GM23338 (cell line): ENCODE data around the gene CCDC71L. TPM values are rescaled to one million over a fixed set of nuclear protein-coding genes. Genes with fewer than 3 reads are reported as not detected.

Experiments used
- ATAC-seq: fragments of 200-7000 bp; cut with Tn5 transposase; 3 replicates; pipeline ENCODE4 v1.9.1; 2020
- DNase-seq: peaks from one replicate; pipeline ENCODE4 v3.0.0-alpha.2; 2015; ENCODE audit warnings: low spot score
- H2AFZ ChIP-seq: fragments of 200-600 bp; sonication (generic); 2 replicates; pipeline ENCODE4 v1.8.0; 2016; ENCODE audit warnings: antibody characterized with exemption, mild to moderate bottlenecking, moderate library complexity
- H3F3A ChIP-seq: fragments of 200-600 bp; sonication (generic); replicated peaks from 2 replicates; pipeline ENCODE4 v1.8.0; 2017; ENCODE audit warnings: antibody characterized with exemption, mixed run types, low read depth
- H3K27ac ChIP-seq: fragments of 200-600 bp; sonication (generic); 2 replicates; pipeline ENCODE4 v1.6.1; 2016; ENCODE audit warnings: low read depth
- H3K27me3 ChIP-seq: fragments of 200-600 bp; sonication (generic); 2 replicates; pipeline ENCODE4 v1.8.0; 2016; ENCODE audit warnings: mild to moderate bottlenecking, mixed run types, moderate library complexity; ENCODE audit not compliant: insufficient read depth
- H3K36me3 ChIP-seq: fragments of 200-600 bp; sonication (generic); 2 replicates; pipeline ENCODE4 v1.8.0; 2016; ENCODE audit warnings: mild to moderate bottlenecking; ENCODE audit not compliant: insufficient read depth
- H3K4me1 ChIP-seq: fragments of 200-600 bp; sonication (generic); 2 replicates; pipeline ENCODE4 v1.8.0; 2016; ENCODE audit warnings: mild to moderate bottlenecking, moderate library complexity; ENCODE audit not compliant: insufficient read depth
- H3K4me2 ChIP-seq: fragments of 200-600 bp; sonication (generic); 2 replicates; pipeline ENCODE4 v1.7.1; 2017; ENCODE audit warnings: mixed run types
- H3K4me3 ChIP-seq: fragments of 200-600 bp; sonication (generic); 2 replicates; pipeline ENCODE4 v1.6.1; 2016; ENCODE audit warnings: mixed run types
- H3K79me2 ChIP-seq: fragments of 200-600 bp; sonication (generic); replicated peaks from 2 replicates; pipeline ENCODE4 v1.8.0; 2017; ENCODE audit warnings: mild to moderate bottlenecking; ENCODE audit not compliant: insufficient read depth
- H3K9me2 ChIP-seq: fragments of 200-600 bp; sonication (generic); 2 replicates; pipeline ENCODE4 v1.8.0; 2017; ENCODE audit not compliant: insufficient read depth
- H4K20me1 ChIP-seq: fragments of 200-600 bp; sonication (generic); replicated peaks from 2 replicates; pipeline ENCODE4 v1.8.0; 2017; ENCODE audit warnings: mild to moderate bottlenecking; ENCODE audit not compliant: insufficient read depth
- H3K27ac Mint-ChIP-seq: 2 replicates; pipeline ENCODE4 v1.8.0; 2020; ENCODE audit warnings: inconsistent platforms, mild to moderate bottlenecking, moderate library complexity, mixed read lengths
- H3K27me3 Mint-ChIP-seq: 3 replicates; pipeline ENCODE4 v1.8.0; 2022; ENCODE audit warnings: low read depth, mild to moderate bottlenecking, moderate library complexity, mixed read lengths, inconsistent platforms; ENCODE audit not compliant: insufficient read depth, poor library complexity
- H3K36me3 Mint-ChIP-seq: 3 replicates; pipeline ENCODE4 v1.8.0; 2021; ENCODE audit warnings: low read depth, mild to moderate bottlenecking, inconsistent platforms, moderate library complexity, mixed read lengths
- H3K4me1 Mint-ChIP-seq: 3 replicates; pipeline ENCODE4 v1.8.0; 2020; ENCODE audit warnings: mild to moderate bottlenecking, inconsistent platforms, mixed read lengths
- H3K4me3 Mint-ChIP-seq: 3 replicates; pipeline ENCODE4 v1.8.0; 2021; ENCODE audit warnings: moderate library complexity, mild to moderate bottlenecking, inconsistent platforms, mixed read lengths
- H3K9me3 Mint-ChIP-seq: 3 replicates; pipeline ENCODE4 v1.8.0; 2020; ENCODE audit warnings: moderate library complexity, mild to moderate bottlenecking, inconsistent platforms, mixed read lengths
- CREB1 ChIP-seq: fragments of 250-450 bp; sonication (Bioruptor Pico); IDR thresholded peaks from 2 replicates; pipeline ENCODE4 v1.5.0; 2020; ENCODE audit warnings: low read depth, mild to moderate bottlenecking, moderate library complexity
- CTCF ChIP-seq, 2 experiments: fragments of 200-600 bp in 1 of 2; sonication (generic) in 1 of 2; conservative IDR thresholded peaks; 2 replicates each; pipeline versions ENCODE4 v1.5.1 to v1.6.1; 2016 to 2017; ENCODE audit warnings: antibody characterized with exemption in 2 of 2, low read depth in 2 of 2, mild to moderate bottlenecking in 2 of 2, moderate library complexity in 1 of 2
- ETS1 ChIP-seq: IDR thresholded peaks from 2 replicates; pipeline ENCODE4 v1.6.1; 2016; ENCODE audit warnings: antibody characterized with exemption
- EZH2 ChIP-seq: fragments of 200-600 bp; sonication (generic); IDR thresholded peaks from one replicate; pipeline ENCODE4 v1.8.0; 2017; ENCODE audit warnings: antibody characterized with exemption, mild to moderate bottlenecking, low read depth; ENCODE audit not compliant: unreplicated experiment
- EZH2phosphoT487 ChIP-seq: fragments of 200-600 bp; sonication (generic); IDR thresholded peaks from one replicate; pipeline ENCODE4 v1.8.1; 2018; ENCODE audit warnings: antibody characterized with exemption; ENCODE audit not compliant: unreplicated experiment
- JUNB ChIP-seq: IDR thresholded peaks from one replicate; pipeline ENCODE4 v1.6.1; 2016; ENCODE audit warnings: antibody characterized with exemption; ENCODE audit not compliant: unreplicated experiment
- NANOG ChIP-seq: IDR thresholded peaks from 2 replicates; pipeline ENCODE4 v1.6.1; 2016; ENCODE audit warnings: antibody characterized with exemption, borderline replicate concordance
- POLR2AphosphoS5 ChIP-seq: IDR thresholded peaks from 2 replicates; pipeline ENCODE4 v1.6.1; 2016; ENCODE audit warnings: antibody characterized with exemption, low read depth
- REST ChIP-seq: IDR thresholded peaks from one replicate; pipeline ENCODE4 v1.6.1; 2018; ENCODE audit warnings: antibody characterized with exemption; ENCODE audit not compliant: unreplicated experiment
- STAT1 ChIP-seq: IDR thresholded peaks from one replicate; pipeline ENCODE4 v1.6.1; 2016; ENCODE audit warnings: antibody characterized with exemption; ENCODE audit not compliant: unreplicated experiment
- ZNF114 ChIP-seq: fragments of 250-450 bp; sonication (Bioruptor Pico); IDR thresholded peaks from 2 replicates; pipeline ENCODE4 v1.5.0; 2020; ENCODE audit warnings: mild to moderate bottlenecking, moderate library complexity
- ZNF331 ChIP-seq: fragments of 250-450 bp; sonication (Bioruptor Pico); IDR thresholded peaks from 2 replicates; pipeline ENCODE4 v1.5.0; 2020; ENCODE audit warnings: low read depth, mild to moderate bottlenecking, moderate library complexity
- polyA plus RNA-seq: library from polyadenylated mRNA; unstranded; fragments of >200 nt; fragmentation: Nextera tagmentation; extraction: Ambion mirVana; gene quantifications from 2 replicates; pipeline ENCODE4 v1.2.1, GENCODE V29; 2016
- total RNA-seq: library from RNA; depleted of rRNA; stranded (reverse); fragments of >200 nt; shearing (Covaris generic); gene quantifications from 2 replicates; pipeline ENCODE4 v1.2.3, GENCODE V29; 2014
- TF ChIP-seq, protein P1 (sequence below): fragments of 250-450 bp; sonication (Bioruptor Pico); IDR thresholded peaks from 2 replicates; pipeline ENCODE4 v1.5.0; 2020; ENCODE audit warnings: mild to moderate bottlenecking, moderate library complexity

The CCDC71L gene
- total and polyA plus RNA-seq, 2 experiments from 2014 or later, result 8.4 to 32.3 TPM

DNA sequence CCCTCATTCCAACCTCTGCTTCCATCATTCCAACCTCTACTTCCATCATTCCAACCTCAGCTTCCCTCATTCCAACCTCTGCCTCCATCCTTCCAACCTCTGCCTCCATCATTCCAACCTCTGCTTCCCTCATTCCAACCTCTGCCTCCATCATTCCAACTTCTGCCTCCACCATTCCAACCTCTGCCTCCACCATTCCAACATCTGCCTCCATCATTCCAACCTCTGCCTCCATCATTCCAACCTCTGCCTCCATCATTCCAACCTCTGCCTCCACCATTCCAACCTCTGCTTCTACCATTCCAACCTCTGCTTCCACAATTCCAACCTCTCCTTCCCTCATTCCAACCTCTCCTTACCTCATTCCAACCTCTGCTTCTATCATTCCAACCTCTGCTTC, 30.3 kb downstream of the CCDC71L start:
- Histone ChIP-seq H3F3A (no peaks in the 10 kb centered on the region), H3K4me3 (no peak overlapping the region), H3K27me3 (no peaks in the 10 kb centered on the region), H3K79me2 (no peaks in the 10 kb centered on the region), H2AFZ (no peak overlapping the region), H3K36me3 (no peaks in the 10 kb centered on the region), H3K27ac (no peak overlapping the region), H3K4me1 (peaks cover 17% of the 10 kb centered on the region), H3K4me2 (no peak overlapping the region), H4K20me1 (no peaks in the 10 kb centered on the region), H3K9me2 (peaks cover 14% of the 10 kb centered on the region)
- peaks cover 16% of the 10 kb centered on the region; the same call in 2 of the 3 replicates for H3K4me1 Mint-ChIP-seq
- no peaks in the 10 kb centered on the region for H3K9me3 Mint-ChIP-seq
- TF ChIP-seq ZNF331 (CRISPR knock-in tag) (no peak), CREB1 (CRISPR knock-in tag) (no peak), ETS1 (no peak), NANOG (no peak), JUNB (no peak), REST (no peak), CTCF (conservative IDR thresholded peaks at IDR 0.05; ENCODE audit: low read depth in 2 of 2) (no peak), POLR2AphosphoS5 (no peak), ZNF114 (CRISPR knock-in tag) (no peak), EZH2 (no peak), STAT1 (no peak), EZH2phosphoT487 (no peak)
- TF ChIP-seq, protein P1, sequence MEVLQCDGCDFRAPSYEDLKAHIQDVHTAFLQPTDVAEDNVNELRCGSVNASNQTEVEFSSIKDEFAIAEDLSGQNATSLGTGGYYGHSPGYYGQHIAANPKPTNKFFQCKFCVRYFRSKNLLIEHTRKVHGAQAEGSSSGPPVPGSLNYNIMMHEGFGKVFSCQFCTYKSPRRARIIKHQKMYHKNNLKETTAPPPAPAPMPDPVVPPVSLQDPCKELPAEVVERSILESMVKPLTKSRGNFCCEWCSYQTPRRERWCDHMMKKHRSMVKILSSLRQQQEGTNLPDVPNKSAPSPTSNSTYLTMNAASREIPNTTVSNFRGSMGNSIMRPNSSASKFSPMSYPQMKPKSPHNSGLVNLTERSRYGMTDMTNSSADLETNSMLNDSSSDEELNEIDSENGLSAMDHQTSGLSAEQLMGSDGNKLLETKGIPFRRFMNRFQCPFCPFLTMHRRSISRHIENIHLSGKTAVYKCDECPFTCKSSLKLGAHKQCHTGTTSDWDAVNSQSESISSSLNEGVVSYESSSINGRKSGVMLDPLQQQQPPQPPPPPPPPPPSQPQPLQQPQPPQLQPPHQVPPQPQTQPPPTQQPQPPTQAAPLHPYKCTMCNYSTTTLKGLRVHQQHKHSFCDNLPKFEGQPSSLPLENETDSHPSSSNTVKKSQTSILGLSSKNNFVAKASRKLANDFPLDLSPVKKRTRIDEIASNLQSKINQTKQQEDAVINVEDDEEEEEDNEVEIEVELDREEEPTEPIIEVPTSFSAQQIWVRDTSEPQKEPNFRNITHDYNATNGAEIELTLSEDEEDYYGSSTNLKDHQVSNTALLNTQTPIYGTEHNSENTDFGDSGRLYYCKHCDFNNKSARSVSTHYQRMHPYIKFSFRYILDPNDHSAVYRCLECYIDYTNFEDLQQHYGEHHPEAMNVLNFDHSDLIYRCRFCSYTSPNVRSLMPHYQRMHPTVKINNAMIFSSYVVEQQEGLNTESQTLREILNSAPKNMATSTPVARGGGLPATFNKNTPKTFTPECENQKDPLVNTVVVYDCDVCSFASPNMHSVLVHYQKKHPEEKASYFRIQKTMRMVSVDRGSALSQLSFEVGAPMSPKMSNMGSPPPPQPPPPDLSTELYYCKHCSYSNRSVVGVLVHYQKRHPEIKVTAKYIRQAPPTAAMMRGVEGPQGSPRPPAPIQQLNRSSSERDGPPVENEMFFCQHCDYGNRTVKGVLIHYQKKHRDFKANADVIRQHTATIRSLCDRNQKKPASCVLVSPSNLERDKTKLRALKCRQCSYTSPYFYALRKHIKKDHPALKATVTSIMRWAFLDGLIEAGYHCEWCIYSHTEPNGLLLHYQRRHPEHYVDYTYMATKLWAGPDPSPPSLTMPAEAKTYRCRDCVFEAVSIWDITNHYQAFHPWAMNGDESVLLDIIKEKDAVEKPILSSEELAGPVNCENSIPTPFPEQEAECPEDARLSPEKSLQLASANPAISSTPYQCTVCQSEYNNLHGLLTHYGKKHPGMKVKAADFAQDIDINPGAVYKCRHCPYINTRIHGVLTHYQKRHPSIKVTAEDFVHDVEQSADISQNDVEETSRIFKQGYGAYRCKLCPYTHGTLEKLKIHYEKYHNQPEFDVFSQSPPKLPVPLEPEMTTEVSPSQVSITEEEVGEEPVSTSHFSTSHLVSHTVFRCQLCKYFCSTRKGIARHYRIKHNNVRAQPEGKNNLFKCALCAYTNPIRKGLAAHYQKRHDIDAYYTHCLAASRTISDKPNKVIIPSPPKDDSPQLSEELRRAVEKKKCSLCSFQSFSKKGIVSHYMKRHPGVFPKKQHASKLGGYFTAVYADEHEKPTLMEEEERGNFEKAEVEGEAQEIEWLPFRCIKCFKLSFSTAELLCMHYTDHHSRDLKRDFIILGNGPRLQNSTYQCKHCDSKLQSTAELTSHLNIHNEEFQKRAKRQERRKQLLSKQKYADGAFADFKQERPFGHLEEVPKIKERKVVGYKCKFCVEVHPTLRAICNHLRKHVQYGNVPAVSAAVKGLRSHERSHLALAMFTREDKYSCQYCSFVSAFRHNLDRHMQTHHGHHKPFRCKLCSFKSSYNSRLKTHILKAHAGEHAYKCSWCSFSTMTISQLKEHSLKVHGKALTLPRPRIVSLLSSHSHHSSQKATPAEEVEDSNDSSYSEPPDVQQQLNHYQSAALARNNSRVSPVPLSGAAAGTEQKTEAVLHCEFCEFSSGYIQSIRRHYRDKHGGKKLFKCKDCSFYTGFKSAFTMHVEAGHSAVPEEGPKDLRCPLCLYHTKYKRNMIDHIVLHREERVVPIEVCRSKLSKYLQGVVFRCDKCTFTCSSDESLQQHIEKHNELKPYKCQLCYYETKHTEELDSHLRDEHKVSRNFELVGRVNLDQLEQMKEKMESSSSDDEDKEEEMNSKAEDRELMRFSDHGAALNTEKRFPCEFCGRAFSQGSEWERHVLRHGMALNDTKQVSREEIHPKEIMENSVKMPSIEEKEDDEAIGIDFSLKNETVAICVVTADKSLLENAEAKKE (CRISPR knock-in tag), result no peak
- H3K27ac Mint-ChIP-seq, result no peak overlapping the region
- peaks cover 3% of the 10 kb centered on the region for H3K27me3 Mint-ChIP-seq
- H3K4me3 Mint-ChIP-seq, result no peak overlapping the region
- no peaks in the 10 kb centered on the region; the same call in 2 of the 3 replicates for H3K36me3 Mint-ChIP-seq
- DNase-seq, result no peak
- ATAC-seq, result no peak
